ENCODE results near the gene ST3GAL6. TPM values are rescaled to one million over a fixed set of nuclear protein-coding genes. Genes with fewer than 3 reads are reported as not detected.

Gene ST3GAL6
- total RNA-seq, 2 experiments from 2014 or later = 0.44 to 0.45 TPM

DNA sequence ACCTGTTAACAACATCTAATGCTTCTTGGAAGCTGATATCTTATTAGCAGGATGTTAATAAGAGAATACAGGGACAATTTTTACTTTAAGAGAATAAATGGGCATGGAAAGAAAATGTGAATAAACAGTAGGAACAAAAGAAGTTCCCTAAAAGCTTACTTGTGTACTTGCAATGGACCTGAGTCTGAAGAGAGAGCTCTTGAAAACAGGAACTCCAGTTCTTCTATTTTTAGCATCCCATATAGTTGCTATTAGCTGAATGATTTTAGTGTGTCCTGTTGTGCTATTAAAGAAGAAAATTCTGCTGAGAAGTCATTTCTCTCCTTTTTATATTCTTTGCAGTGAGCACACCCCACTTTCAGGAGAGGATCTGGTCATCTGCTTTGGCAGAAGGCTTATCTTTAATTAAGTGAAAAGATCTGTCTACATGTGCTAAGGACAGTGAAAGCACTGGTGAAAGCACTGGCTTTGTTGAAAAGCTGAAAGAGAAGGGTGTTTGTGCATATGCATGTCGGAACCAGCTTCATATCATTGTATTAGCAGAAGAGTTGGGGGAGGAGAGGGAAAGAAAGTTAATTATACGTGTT is 1.4 kb upstream of the ST3GAL6 start:
- Histone ChIP-seq H3K27me3 (ENCODE audit: control insufficient read depth in 1 of 2, insufficient read depth in 2 of 2, low read length in 2 of 2) (no peaks in the 10 kb centered on the region), H3K4me1 (ENCODE audit: insufficient read depth, low read length) (no peaks in the 10 kb centered on the region), H3K36me3 (ENCODE audit: insufficient read depth, low read length) (no peaks in the 10 kb centered on the region), H3K9me3 (ENCODE audit: control insufficient read depth in 1 of 2, insufficient read depth in 1 of 2, low read length in 2 of 2) (no peaks in the 10 kb centered on the region), H3K4me3 (ENCODE audit: low read length) (no peak overlapping the region), H3K27ac (ENCODE audit: low read depth in 1 of 2, low read length in 2 of 2) (no peak overlapping the region)
- TF ChIP-seq, protein P1, sequence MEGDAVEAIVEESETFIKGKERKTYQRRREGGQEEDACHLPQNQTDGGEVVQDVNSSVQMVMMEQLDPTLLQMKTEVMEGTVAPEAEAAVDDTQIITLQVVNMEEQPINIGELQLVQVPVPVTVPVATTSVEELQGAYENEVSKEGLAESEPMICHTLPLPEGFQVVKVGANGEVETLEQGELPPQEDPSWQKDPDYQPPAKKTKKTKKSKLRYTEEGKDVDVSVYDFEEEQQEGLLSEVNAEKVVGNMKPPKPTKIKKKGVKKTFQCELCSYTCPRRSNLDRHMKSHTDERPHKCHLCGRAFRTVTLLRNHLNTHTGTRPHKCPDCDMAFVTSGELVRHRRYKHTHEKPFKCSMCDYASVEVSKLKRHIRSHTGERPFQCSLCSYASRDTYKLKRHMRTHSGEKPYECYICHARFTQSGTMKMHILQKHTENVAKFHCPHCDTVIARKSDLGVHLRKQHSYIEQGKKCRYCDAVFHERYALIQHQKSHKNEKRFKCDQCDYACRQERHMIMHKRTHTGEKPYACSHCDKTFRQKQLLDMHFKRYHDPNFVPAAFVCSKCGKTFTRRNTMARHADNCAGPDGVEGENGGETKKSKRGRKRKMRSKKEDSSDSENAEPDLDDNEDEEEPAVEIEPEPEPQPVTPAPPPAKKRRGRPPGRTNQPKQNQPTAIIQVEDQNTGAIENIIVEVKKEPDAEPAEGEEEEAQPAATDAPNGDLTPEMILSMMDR (IDR thresholded peaks at IDR 0.05) = no peak
- CTCF ChIA-PET = no interaction called here
- ATAC-seq (ENCODE audit: poor library complexity) (no peak), DNase-seq (no peak)
- Mint-ChIP-seq H3K9me3 (no peaks in the 10 kb centered on the region), H3K27ac (no peak overlapping the region), H3K36me3 (ENCODE audit: low read depth) (no peaks in the 10 kb centered on the region), H3K27me3 (peaks cover 15% of the 10 kb centered on the region), H3K4me3 (no peak overlapping the region), H3K4me1 (ENCODE audit: low read depth) (peaks cover 4% of the 10 kb centered on the region)
- POLR2A ChIA-PET = no interaction called here
- intact Hi-C loops (cut with DNase I, micrococcal nuclease) = no loop called here

DNA sequence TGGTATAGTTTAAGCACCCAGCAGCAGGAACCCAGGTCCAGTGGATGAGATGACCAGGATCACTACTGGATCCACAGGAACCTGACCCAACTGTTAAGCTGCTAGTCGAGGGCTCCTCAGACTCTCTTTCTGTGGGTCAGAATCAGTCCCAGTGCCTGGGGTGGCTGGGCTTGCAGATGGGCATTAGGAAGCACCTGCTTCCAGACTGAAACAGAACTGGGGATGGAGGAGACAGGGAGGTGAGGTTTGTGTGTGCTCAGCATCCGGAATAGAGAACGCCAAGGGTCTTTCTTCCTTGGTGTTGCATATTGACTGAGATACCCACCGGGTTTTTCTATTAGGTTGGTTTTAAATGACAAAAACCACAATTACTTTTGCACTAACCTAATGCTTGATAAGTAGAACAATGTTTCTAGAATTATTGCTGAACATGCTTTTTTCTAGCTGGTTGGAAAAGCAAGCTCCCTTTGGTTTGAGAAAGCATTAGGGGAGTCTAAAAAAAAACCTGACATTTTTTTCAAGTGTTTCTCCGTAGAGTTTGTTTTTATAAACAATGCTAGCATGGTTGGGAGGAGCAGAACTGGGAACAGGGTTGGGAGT is 779 bp downstream of the ST3GAL6 start:
- no peaks in the 10 kb centered on the region for H3K27me3 ChIP-seq (ENCODE audit: control insufficient read depth in 1 of 2, insufficient read depth in 2 of 2, low read length in 2 of 2)
- H3K27ac ChIP-seq (ENCODE audit: low read depth in 1 of 2, low read length in 2 of 2) = no peak overlapping the region
- TF ChIP-seq, protein P1 (IDR thresholded peaks at IDR 0.05) = no peak
- Mint-ChIP-seq H3K27ac (no peak overlapping the region), H3K36me3 (ENCODE audit: low read depth) (no peaks in the 10 kb centered on the region), H3K4me1 (ENCODE audit: low read depth) (peaks cover 4% of the 10 kb centered on the region), H3K9me3 (no peaks in the 10 kb centered on the region), H3K4me3 (no peak overlapping the region), H3K27me3 (peaks cover 21% of the 10 kb centered on the region)
- intact Hi-C loops (cut with DNase I, micrococcal nuclease) = no loop called here
- H3K36me3 ChIP-seq (ENCODE audit: insufficient read depth, low read length) = no peaks in the 10 kb centered on the region
- ChIA-PET POLR2A (no interaction called here), CTCF (no interaction called here)
- H3K4me3 ChIP-seq (ENCODE audit: low read length) = peak overlapping the region; percentile 2
- H3K4me1 ChIP-seq (ENCODE audit: insufficient read depth, low read length) = no peaks in the 10 kb centered on the region
- ATAC-seq (ENCODE audit: poor library complexity) (no peak), DNase-seq (no peak)
- H3K9me3 ChIP-seq (ENCODE audit: control insufficient read depth in 1 of 2, insufficient read depth in 1 of 2, low read length in 2 of 2) = no peaks in the 10 kb centered on the region

DNA sequence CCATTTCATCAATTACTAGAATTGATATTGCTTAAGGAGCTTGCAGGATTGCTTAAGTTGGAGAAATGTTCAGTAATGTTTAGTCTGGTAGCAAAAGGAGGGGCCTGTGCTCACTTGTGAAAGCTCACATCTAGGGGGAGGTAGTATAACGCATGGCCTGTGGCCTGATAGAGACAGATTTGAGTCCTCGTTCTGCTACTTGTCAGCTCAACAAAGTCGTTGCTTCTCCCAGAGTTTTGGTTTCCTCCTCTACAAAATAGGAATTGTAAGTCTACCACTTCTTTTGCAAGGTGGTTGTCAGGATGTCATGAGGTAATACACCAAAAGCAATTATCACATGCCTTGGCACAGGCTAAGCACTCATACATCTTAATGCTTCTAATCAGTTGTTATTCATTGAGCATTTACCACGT is 1.3 kb downstream of the ST3GAL6 start:
- Mint-ChIP-seq H3K27me3 (peaks cover 21% of the 10 kb centered on the region), H3K27ac (no peak overlapping the region), H3K4me1 (ENCODE audit: low read depth) (peaks cover 4% of the 10 kb centered on the region), H3K36me3 (ENCODE audit: low read depth) (no peaks in the 10 kb centered on the region), H3K9me3 (no peaks in the 10 kb centered on the region), H3K4me3 (no peak overlapping the region)
- CTCF ChIA-PET = no interaction called here
- ATAC-seq (ENCODE audit: poor library complexity) (no peak), DNase-seq (no peak)
- Histone ChIP-seq H3K9me3 (ENCODE audit: control insufficient read depth in 1 of 2, insufficient read depth in 1 of 2, low read length in 2 of 2) (no peaks in the 10 kb centered on the region), H3K27me3 (ENCODE audit: control insufficient read depth in 1 of 2, insufficient read depth in 2 of 2, low read length in 2 of 2) (no peaks in the 10 kb centered on the region), H3K27ac (ENCODE audit: low read depth in 1 of 2, low read length in 2 of 2) (no peak overlapping the region), H3K36me3 (ENCODE audit: insufficient read depth, low read length) (no peaks in the 10 kb centered on the region), H3K4me1 (ENCODE audit: insufficient read depth, low read length) (no peaks in the 10 kb centered on the region), H3K4me3 (ENCODE audit: low read length) (no peak overlapping the region)
- POLR2A ChIA-PET = no interaction called here
- TF ChIP-seq, protein P1 (IDR thresholded peaks at IDR 0.05) = no peak
- intact Hi-C loops (cut with DNase I, micrococcal nuclease) = no loop called here

All from CD4-positive, alpha-beta T cell (primary cell).